Measurements from ENCODE around the gene COPG1. TPM values are rescaled to one million over a fixed set of nuclear protein-coding genes. Genes with fewer than 3 reads are reported as not detected.

Gene COPG1
- total and polyA plus RNA-seq, 4 donors: 49.8 to 177 (median 87.0) TPM

- TF ChIP-seq FOXA1 (IDR thresholded peaks at IDR 0.05): no peak
- TF ChIP-seq JUND (IDR thresholded peaks at IDR 0.05): no peak
- no peak for TF ChIP-seq CTCF (IDR thresholded peaks at IDR 0.05; ENCODE audit: low read depth, low read length, missing input control)
- TF ChIP-seq RXRA (IDR thresholded peaks at IDR 0.05): no peak
- TF ChIP-seq GABPA (IDR thresholded peaks at IDR 0.05 in 1 of 2, conservative IDR thresholded peaks at IDR 0.05 in 1 of 2): no peak
- no peak for TF ChIP-seq EGR1 (IDR thresholded peaks at IDR 0.05; ENCODE audit: low read depth in 2 of 2)
- TF ChIP-seq TAF1 (conservative IDR thresholded peaks at IDR 0.05): no peak
- TF ChIP-seq REST (IDR thresholded peaks at IDR 0.05): no peak
- TF ChIP-seq RAD21 (IDR thresholded peaks at IDR 0.05): no peak
- no peak for TF ChIP-seq ZBTB33 (IDR thresholded peaks at IDR 0.05)
- 95% methylated on average over 12 of the region's 12 CpGs for WGBS
- Histone ChIP-seq H3K4me1 (ENCODE audit: control insufficient read depth in 4 of 4, insufficient read depth in 4 of 4, low read length in 3 of 4) (no peaks in the 10 kb centered on the region), H3K36me3 (ENCODE audit: control insufficient read depth in 4 of 4, insufficient read depth in 3 of 4, low read depth in 1 of 4, low read length in 3 of 4) (no peaks in the 10 kb centered on the region), H3K9ac (ENCODE audit: low read depth in 1 of 2, low read length in 2 of 2) (no peak overlapping the region), H3K27ac (ENCODE audit: low read depth in 1 of 2, low read length in 2 of 2) (no peak overlapping the region), H3K4me3 (ENCODE audit: low read depth in 1 of 3, low read length in 3 of 3) (no peak overlapping the region), H3K27me3 (ENCODE audit: control insufficient read depth in 4 of 4, insufficient read depth in 4 of 4, low read length in 3 of 4) (no peaks in the 10 kb centered on the region), H3K9me3 (ENCODE audit: control insufficient read depth in 4 of 4, low read length in 3 of 4) (no peaks in the 10 kb centered on the region)
- DNase-seq (ENCODE audit: low spot score): no peak
Measured at GRCh38 chr3:129326138-129326537, 76.7 kb downstream of the COPG1 start.

GRCh38 chr3:129326595-129326994, 77.2 kb downstream of the COPG1 start:
- DNase-seq (ENCODE audit: low spot score): no peak
- Histone ChIP-seq H3K4me3 (ENCODE audit: low read depth in 1 of 3, low read length in 3 of 3) (no peak overlapping the region), H3K4me1 (ENCODE audit: control insufficient read depth in 4 of 4, insufficient read depth in 4 of 4, low read length in 3 of 4) (no peaks in the 10 kb centered on the region), H3K27me3 (ENCODE audit: control insufficient read depth in 4 of 4, insufficient read depth in 4 of 4, low read length in 3 of 4) (no peaks in the 10 kb centered on the region), H3K27ac (ENCODE audit: low read depth in 1 of 2, low read length in 2 of 2) (no peak overlapping the region), H3K9me3 (ENCODE audit: control insufficient read depth in 4 of 4, low read length in 3 of 4) (no peaks in the 10 kb centered on the region), H3K36me3 (ENCODE audit: control insufficient read depth in 4 of 4, insufficient read depth in 3 of 4, low read depth in 1 of 4, low read length in 3 of 4) (no peaks in the 10 kb centered on the region), H3K9ac (ENCODE audit: low read depth in 1 of 2, low read length in 2 of 2) (no peak overlapping the region)
- 95% methylated on average over 11 of the region's 11 CpGs for WGBS
- no peak for TF ChIP-seq ZBTB33 (IDR thresholded peaks at IDR 0.05)
- no peak for TF ChIP-seq RAD21 (IDR thresholded peaks at IDR 0.05)
- no peak for TF ChIP-seq CTCF (IDR thresholded peaks at IDR 0.05; ENCODE audit: low read depth, low read length, missing input control)
- no peak for TF ChIP-seq HNF4G (IDR thresholded peaks at IDR 0.05)
- TF ChIP-seq FOXA1 (IDR thresholded peaks at IDR 0.05): no peak
- TF ChIP-seq GABPA (IDR thresholded peaks at IDR 0.05 in 1 of 2, conservative IDR thresholded peaks at IDR 0.05 in 1 of 2): no peak
- TF ChIP-seq REST (IDR thresholded peaks at IDR 0.05): no peak
- TF ChIP-seq HNF4A (conservative IDR thresholded peaks at IDR 0.05): no peak
- TF ChIP-seq YY1 (IDR thresholded peaks at IDR 0.05): no peak
- no peak for TF ChIP-seq JUND (IDR thresholded peaks at IDR 0.05)
- no peak for TF ChIP-seq SP1 (IDR thresholded peaks at IDR 0.05)
- TF ChIP-seq NR2F2 (IDR thresholded peaks at IDR 0.05): no peak
- TF ChIP-seq EGR1 (IDR thresholded peaks at IDR 0.05; ENCODE audit: low read depth in 2 of 2): no peak
- TF ChIP-seq RXRA (IDR thresholded peaks at IDR 0.05): no peak
